Right cardiac atrium (tissue), 5 donors: Measurements from ENCODE around the gene NUDT19. TPM values are rescaled to one million over a fixed set of nuclear protein-coding genes. Genes with fewer than 3 reads are reported as not detected.
"Not testable (repeated sequence)": the region's sequence is repeated elsewhere in the genome, so short reads cannot be mapped to it uniquely, and the experiment has no call there.

Experiments used
- ATAC-seq, 2 donors: fragments of 200-7000 bp; cut with Tn5 transposase; one replicate each; pipeline versions ENCODE4 v1.8.0 to v1.9.1; 2020; ENCODE audit warnings: moderate library complexity in 2 of 2, mild to moderate bottlenecking in 1 of 2
- DNase-seq, 3 donors: peaks; one replicate each; pipeline ENCODE4 v3.0.0-alpha.2; 2020
- H3K27ac ChIP-seq: one replicate; pipeline ENCODE4 v1.5.1; 2013; ENCODE audit warnings: mild to moderate bottlenecking, low read length, control low read depth, moderate library complexity
- H3K27me3 ChIP-seq: one replicate; pipeline ENCODE4 v1.6.1; 2013; ENCODE audit not compliant: control insufficient read depth, insufficient read depth
- H3K4me1 ChIP-seq: one replicate; pipeline ENCODE4 v1.6.1; 2013; ENCODE audit warnings: low read length; ENCODE audit not compliant: control insufficient read depth, insufficient read depth
- H3K4me3 ChIP-seq: one replicate; pipeline ENCODE4 v1.5.1; 2013; ENCODE audit warnings: low read length, control low read depth
- H3K9me3 ChIP-seq: one replicate; pipeline ENCODE4 v1.6.1; 2013; ENCODE audit warnings: low read length; ENCODE audit not compliant: control insufficient read depth
- WGBS: extraction: QIAGEN DNeasy Blood & Tissue Kit; methylation state at CpG from one replicate; pipeline ENCODE4 v1.1.7; 2013; 5-methylcytosine and 5-hydroxymethylcytosine counted together
- intact Hi-C, 4 donors: fragments of 100-400 bp; cut with DNase I; formaldehyde crosslinking; loops; one replicate each; pipeline versions ENCODE4 v1.11.0 to v1.14.0; 2022 to 2023
- polyA plus RNA-seq: library from polyadenylated mRNA; stranded (reverse); fragments of 200-250 nt; gene quantifications from one replicate; pipeline ENCODE4 v1.2.3, GENCODE V29; 2013
- total RNA-seq, 4 donors: library from RNA; stranded (reverse); fragmentation: NEBNext Ultra II Directional; extraction: Animal tissue kit (Norgen Biotek cat#: 25700); gene quantifications; one replicate each; pipeline ENCODE4 v1.2.1, GENCODE V29; 2021
- donor health status: healthy with polysubstance abuse.
- donor health status: DM: no; HTN: yes; CAD: no.
- donor health status: DM: no; HTN: no; CAD: no.
- donor health status: DM: no; HTN: yes; CAD: no; lungs with severe emphysema.
- donor health status: DM: yes; HTN: yes; CAD: no.

Gene NUDT19
- total and polyA plus RNA-seq, 5 donors = 9.3 to 16.9 (median 13.2) TPM

- not testable (repeated sequence) for H3K4me1 ChIP-seq
Observed at GRCh38 chr19:32693151-32694108, 1.8 kb downstream of the NUDT19 start.

DNA sequence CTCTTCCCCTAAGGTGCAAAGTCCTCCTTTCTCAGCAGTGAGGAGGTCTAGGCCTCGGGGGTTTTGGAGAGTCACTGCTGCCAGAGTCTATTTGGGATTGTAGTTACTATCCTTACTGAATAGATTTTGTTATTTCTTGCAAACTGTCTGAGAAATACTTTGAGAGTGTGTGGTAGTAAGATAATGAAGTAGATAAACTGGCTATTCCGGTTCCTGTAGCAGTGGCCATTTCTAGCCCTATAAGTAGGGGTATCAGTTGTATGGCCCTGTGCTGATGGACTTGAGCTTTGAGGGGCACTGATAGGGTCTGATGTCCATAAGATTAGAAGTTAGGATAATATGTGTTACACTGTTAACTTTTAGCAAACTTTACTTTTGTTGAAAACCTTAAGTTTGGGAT lies 2.7 kb downstream of the NUDT19 start:
- H3K4me3 ChIP-seq, H3K27me3 ChIP-seq, H3K27ac ChIP-seq, DNase-seq, H3K9me3 ChIP-seq, H3K4me1 ChIP-seq, intact Hi-C loops, ATAC-seq: not testable (repeated sequence)
- WGBS = 48% methylated on average over 2 of the region's 2 CpGs

More at GRCh38 chr19:32693151-32694108, 1.8 kb downstream of the NUDT19 start:
- DNase-seq, intact Hi-C loops, H3K9me3 ChIP-seq, H3K27ac ChIP-seq, H3K27me3 ChIP-seq, ATAC-seq: not testable (repeated sequence)
- WGBS = 88% methylated on average over 20 of the region's 20 CpGs
- peak overlapping the region; percentile 53 for H3K4me3 ChIP-seq

DNA sequence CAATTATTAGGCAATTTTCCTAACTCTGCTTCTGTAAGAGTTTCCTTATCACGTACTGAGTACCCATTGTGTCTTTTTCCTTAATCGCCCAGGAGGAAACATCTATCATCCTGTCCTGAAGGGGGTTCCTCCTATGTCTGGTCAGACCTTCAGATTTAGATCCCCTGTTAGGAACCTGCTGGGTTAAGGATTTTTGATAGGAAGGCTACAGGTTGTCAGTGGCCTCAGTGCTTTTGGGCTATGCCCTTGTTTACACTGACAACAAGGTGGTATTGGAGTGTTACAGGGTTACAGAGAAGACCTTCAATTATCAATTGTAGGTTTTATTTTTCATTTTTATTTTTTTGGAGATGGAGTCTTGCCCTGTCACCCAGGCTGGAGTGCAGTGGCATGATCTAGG lies 3.2 kb downstream of the NUDT19 start:
- H3K27me3 ChIP-seq, H3K4me1 ChIP-seq, DNase-seq, H3K4me3 ChIP-seq, H3K27ac ChIP-seq, ATAC-seq, H3K9me3 ChIP-seq, intact Hi-C loops: not testable (repeated sequence)
- 26% methylated on average over 2 of the region's 2 CpGs for WGBS

- H3K9me3 ChIP-seq, DNase-seq, intact Hi-C loops, H3K4me1 ChIP-seq, H3K4me3 ChIP-seq, H3K27me3 ChIP-seq, ATAC-seq, H3K27ac ChIP-seq: not testable (repeated sequence)
- 69% methylated on average over 6 of the region's 6 CpGs for WGBS
Observed at GRCh38 chr19:32695506-32695905, 3.9 kb downstream of the NUDT19 start.

GRCh38 chr19:32696771-32697170 lies 5.2 kb downstream of the NUDT19 start:
- H3K4me1 ChIP-seq, H3K9me3 ChIP-seq, DNase-seq, H3K4me3 ChIP-seq, ATAC-seq, H3K27me3 ChIP-seq, intact Hi-C loops, H3K27ac ChIP-seq: not testable (repeated sequence)
- WGBS = 81% methylated on average over 3 of the region's 3 CpGs

DNA sequence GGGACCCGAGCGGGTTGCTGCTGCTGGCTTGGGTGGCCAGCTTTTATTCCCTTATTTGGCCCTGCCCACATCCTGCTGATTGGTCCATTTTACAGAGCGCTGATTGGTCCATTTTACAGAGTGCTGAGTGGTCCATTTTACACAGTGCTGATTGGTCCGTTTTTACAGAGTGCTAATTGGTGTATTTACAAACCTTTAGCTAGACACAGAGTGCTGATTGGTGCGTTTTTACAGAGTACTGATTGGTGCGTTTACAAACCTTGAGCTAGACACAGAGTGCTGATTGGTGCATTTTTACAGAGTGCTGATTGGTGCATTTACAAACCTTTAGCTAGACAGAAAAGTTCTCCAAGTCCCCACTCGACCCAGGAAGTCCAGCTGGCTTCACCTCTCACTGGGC lies 8.5 kb downstream of the NUDT19 start:
- 95% methylated on average over 7 of the region's 7 CpGs for WGBS
- H3K4me3 ChIP-seq, ATAC-seq, DNase-seq, H3K27ac ChIP-seq, intact Hi-C loops, H3K9me3 ChIP-seq, H3K4me1 ChIP-seq, H3K27me3 ChIP-seq: not testable (repeated sequence)

DNA sequence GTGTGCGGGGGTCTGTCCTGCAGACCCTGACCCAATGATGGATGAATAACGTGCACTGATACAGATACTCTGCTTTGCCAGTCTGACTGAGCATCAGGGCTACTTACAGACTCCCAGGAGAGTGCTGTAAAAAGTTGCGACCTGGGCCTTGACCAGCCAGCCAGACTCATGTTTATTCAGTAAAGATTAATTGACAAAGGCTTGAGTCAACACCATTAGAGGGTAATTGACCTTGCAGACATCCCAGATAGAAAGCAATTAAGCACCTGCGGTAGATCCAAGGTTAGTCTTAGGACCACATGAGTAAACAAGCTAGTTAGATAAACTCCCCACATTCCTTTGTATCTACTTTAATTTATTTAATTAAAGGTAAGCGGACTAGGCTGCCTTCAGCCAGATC lies 10.4 kb downstream of the NUDT19 start:
- H3K9me3 ChIP-seq = no peaks in the 10 kb centered on the region
- no peaks in the 10 kb centered on the region for H3K27me3 ChIP-seq
- no peak for DNase-seq
- WGBS = 87% methylated on average over 5 of the region's 5 CpGs
- no peaks in the 10 kb centered on the region for H3K4me1 ChIP-seq
- H3K27ac ChIP-seq = no peak overlapping the region
- no peak for ATAC-seq
- intact Hi-C loops = no loop called here
- no peak overlapping the region for H3K4me3 ChIP-seq

GRCh38 chr19:32704006-32704405 lies 12.4 kb downstream of the NUDT19 start:
- 100% methylated on average over 2 of the region's 2 CpGs for WGBS
- DNase-seq, ATAC-seq, H3K27ac ChIP-seq, H3K27me3 ChIP-seq, intact Hi-C loops, H3K4me1 ChIP-seq, H3K4me3 ChIP-seq, H3K9me3 ChIP-seq: not testable (repeated sequence)

GRCh38 chr19:32708457-32708856 lies 16.8 kb downstream of the NUDT19 start:
- H3K9me3 ChIP-seq = no peaks in the 10 kb centered on the region
- no peak overlapping the region for H3K27ac ChIP-seq
- 88% methylated on average over 3 of the region's 3 CpGs for WGBS
- no peaks in the 10 kb centered on the region for H3K4me1 ChIP-seq
- H3K4me3 ChIP-seq = no peak overlapping the region
- DNase-seq (no peak), ATAC-seq (no peak)
- no peaks in the 10 kb centered on the region for H3K27me3 ChIP-seq
- intact Hi-C loops = no loop called here

GRCh38 chr19:32709032-32709431 lies 17.4 kb downstream of the NUDT19 start:
- intact Hi-C loops = no loop called here
- Histone ChIP-seq H3K9me3 (no peaks in the 10 kb centered on the region), H3K4me3 (no peak overlapping the region), H3K27me3 (no peaks in the 10 kb centered on the region), H3K4me1 (no peaks in the 10 kb centered on the region), H3K27ac (no peak overlapping the region)
- no peak for ATAC-seq
- DNase-seq = no peak
- 88% methylated on average over 5 of the region's 5 CpGs for WGBS

DNA sequence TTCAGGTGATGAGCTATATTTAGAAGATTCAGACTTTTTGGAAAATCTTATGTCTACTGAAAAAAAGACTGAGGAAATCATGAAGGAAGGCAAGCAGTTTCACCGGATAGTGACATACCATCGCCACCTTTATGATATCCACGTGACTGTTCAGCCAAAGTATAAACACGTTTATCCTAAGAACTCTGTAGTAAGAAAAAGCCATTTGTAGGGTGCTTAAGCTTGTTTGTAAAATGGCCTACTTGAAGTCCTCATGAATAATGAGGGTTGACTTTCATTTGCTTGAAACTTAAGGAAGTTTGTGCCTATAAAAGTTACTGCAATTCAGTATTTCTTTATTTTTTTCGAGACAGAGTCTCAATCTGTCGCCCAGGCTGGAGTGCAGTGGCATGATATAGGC lies 20.1 kb downstream of the NUDT19 start:
- ATAC-seq = no peak
- no peak for DNase-seq
- WGBS = 96% methylated on average over 6 of the region's 6 CpGs
- H3K27me3 ChIP-seq = no peaks in the 10 kb centered on the region
- H3K4me1 ChIP-seq = no peaks in the 10 kb centered on the region
- no peak overlapping the region for H3K4me3 ChIP-seq
- no peaks in the 10 kb centered on the region for H3K9me3 ChIP-seq
- intact Hi-C loops = no loop called here
- no peak overlapping the region for H3K27ac ChIP-seq
